GM12891 (cell line): Measurements from ENCODE around the gene GJA3.

Source experiments
- PAX5 ChIP-seq: IDR thresholded peaks from 2 replicates; pipeline ENCODE4 v1.6.1; 2011; ENCODE audit warnings: low read length, moderate library complexity, mild to moderate bottlenecking; ENCODE audit not compliant: insufficient read depth, severe bottlenecking
- POLR2A ChIP-seq: IDR thresholded peaks from 2 replicates; pipeline ENCODE4 v1.6.1; 2011; ENCODE audit warnings: low read depth, low read length, control low read depth
- POLR2AphosphoS5 ChIP-seq: IDR thresholded peaks from 2 replicates; pipeline ENCODE4 v1.6.1; 2011; ENCODE audit warnings: low read depth, low read length, control low read depth
- POU2F2 ChIP-seq: IDR thresholded peaks from 2 replicates; pipeline ENCODE4 v1.6.1; 2011; ENCODE audit warnings: low read depth, mild to moderate bottlenecking, control low read depth, low read length, moderate library complexity
- TAF1 ChIP-seq: IDR thresholded peaks from 2 replicates; pipeline ENCODE4 v1.6.1; 2011; ENCODE audit warnings: low read depth, low read length, control low read depth

GRCh38 chr13:20193162-20193906 lies 32.5 kb upstream of the GJA3 start:
- TF ChIP-seq TAF1 (no peak), POLR2A (no peak), POLR2AphosphoS5 (no peak), PAX5 (no peak), POU2F2 (no peak)
